ENCODE measurements around the gene PRKD1.

GRCh38 chr14:29734732-29735131 lies 192.9 kb downstream of the PRKD1 start:
- TF ChIP-seq POLR2A (IDR thresholded peaks at IDR 0.05) (no peak), CTCF (IDR thresholded peaks at IDR 0.05) (no peak)
